ENCODE results near the gene UQCRC1. TPM values are rescaled to one million over a fixed set of nuclear protein-coding genes. Genes with fewer than 3 reads are reported as not detected.

The UQCRC1 gene
- total RNA-seq, 1 experiment from 2014 or later, result 323 TPM

- TF ChIP-seq AR (CRISPR knock-in tag; IDR thresholded peaks at IDR 0.05) (no peak), E2F4 (CRISPR knock-in tag; IDR thresholded peaks at IDR 0.05; ENCODE audit: borderline replicate concordance, low read depth) (0 out of 2 replicates have a peak, but pooled peaks have one; percentile 17), ETV6 (CRISPR knock-in tag; IDR thresholded peaks at IDR 0.05) (peak; percentile 45; the same call in 1 of the 2 replicates), SP1 (CRISPR knock-in tag; conservative IDR thresholded peaks at IDR 0.05) (peak; percentile 88), PRDM15 (CRISPR knock-in tag; IDR thresholded peaks at IDR 0.05) (peak; percentile 74), CREB1 (CRISPR knock-in tag; IDR thresholded peaks at IDR 0.05) (peak; percentile 70; the same call in 1 of the 2 replicates), NFE2L1 (CRISPR knock-in tag; IDR thresholded peaks at IDR 0.05) (0 out of 2 replicates have a peak, but pooled peaks have one; percentile 19), ATF1 (CRISPR knock-in tag; IDR thresholded peaks at IDR 0.05) (no peak), ZNF416 (CRISPR knock-in tag; IDR thresholded peaks at IDR 0.05) (0 out of 2 replicates have a peak, but pooled peaks have one; percentile 45), CREM (CRISPR knock-in tag; IDR thresholded peaks at IDR 0.05) (0 out of 2 replicates have a peak, but pooled peaks have one; percentile 33), TEAD4 (CRISPR knock-in tag; IDR thresholded peaks at IDR 0.05) (no peak), RORB (CRISPR knock-in tag; IDR thresholded peaks at IDR 0.05) (no peak), FOXP1 (CRISPR knock-in tag; IDR thresholded peaks at IDR 0.05; ENCODE audit: borderline replicate concordance) (peak; percentile 67; the same call in 1 of the 2 replicates), ELF4 (CRISPR knock-in tag; IDR thresholded peaks at IDR 0.05; ENCODE audit: low read depth) (no peak; the same call in 1 of the 2 replicates), ZNF396 (CRISPR knock-in tag; IDR thresholded peaks at IDR 0.05; ENCODE audit: borderline replicate concordance) (no peak), ZNF281 (CRISPR knock-in tag; IDR thresholded peaks at IDR 0.05) (0 out of 2 replicates have a peak, but pooled peaks have one; percentile 47), IRF1 (CRISPR knock-in tag; IDR thresholded peaks at IDR 0.05) (peak; percentile 84; the same call in 1 of the 2 replicates)
- TF ChIP-seq, protein P1, sequence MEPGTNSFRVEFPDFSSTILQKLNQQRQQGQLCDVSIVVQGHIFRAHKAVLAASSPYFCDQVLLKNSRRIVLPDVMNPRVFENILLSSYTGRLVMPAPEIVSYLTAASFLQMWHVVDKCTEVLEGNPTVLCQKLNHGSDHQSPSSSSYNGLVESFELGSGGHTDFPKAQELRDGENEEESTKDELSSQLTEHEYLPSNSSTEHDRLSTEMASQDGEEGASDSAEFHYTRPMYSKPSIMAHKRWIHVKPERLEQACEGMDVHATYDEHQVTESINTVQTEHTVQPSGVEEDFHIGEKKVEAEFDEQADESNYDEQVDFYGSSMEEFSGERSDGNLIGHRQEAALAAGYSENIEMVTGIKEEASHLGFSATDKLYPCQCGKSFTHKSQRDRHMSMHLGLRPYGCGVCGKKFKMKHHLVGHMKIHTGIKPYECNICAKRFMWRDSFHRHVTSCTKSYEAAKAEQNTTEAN (CRISPR knock-in tag; IDR thresholded peaks at IDR 0.05), result peak; percentile 65; the same call in 1 of the 2 replicates
- TF ChIP-seq, protein P2, sequence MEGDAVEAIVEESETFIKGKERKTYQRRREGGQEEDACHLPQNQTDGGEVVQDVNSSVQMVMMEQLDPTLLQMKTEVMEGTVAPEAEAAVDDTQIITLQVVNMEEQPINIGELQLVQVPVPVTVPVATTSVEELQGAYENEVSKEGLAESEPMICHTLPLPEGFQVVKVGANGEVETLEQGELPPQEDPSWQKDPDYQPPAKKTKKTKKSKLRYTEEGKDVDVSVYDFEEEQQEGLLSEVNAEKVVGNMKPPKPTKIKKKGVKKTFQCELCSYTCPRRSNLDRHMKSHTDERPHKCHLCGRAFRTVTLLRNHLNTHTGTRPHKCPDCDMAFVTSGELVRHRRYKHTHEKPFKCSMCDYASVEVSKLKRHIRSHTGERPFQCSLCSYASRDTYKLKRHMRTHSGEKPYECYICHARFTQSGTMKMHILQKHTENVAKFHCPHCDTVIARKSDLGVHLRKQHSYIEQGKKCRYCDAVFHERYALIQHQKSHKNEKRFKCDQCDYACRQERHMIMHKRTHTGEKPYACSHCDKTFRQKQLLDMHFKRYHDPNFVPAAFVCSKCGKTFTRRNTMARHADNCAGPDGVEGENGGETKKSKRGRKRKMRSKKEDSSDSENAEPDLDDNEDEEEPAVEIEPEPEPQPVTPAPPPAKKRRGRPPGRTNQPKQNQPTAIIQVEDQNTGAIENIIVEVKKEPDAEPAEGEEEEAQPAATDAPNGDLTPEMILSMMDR (IDR thresholded peaks at IDR 0.05), result peak; percentile 62
- TF ChIP-seq, protein P3, sequence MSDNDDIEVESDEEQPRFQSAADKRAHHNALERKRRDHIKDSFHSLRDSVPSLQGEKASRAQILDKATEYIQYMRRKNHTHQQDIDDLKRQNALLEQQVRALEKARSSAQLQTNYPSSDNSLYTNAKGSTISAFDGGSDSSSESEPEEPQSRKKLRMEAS (CRISPR knock-in tag; IDR thresholded peaks at IDR 0.05), result peak; percentile 25; the same call in 1 of the 2 replicates
Observed at GRCh38 chr3:48635222-48636021, 26.0 kb upstream of the UQCRC1 start, which contains the start of gene SLC26A6 (continued).

Measured in WTC11 (cell line).